GM23338 (cell line): ENCODE data around the gene XRCC5.
A peak's percentile ranks its signal among the peaks of the same experiment; 100 is the strongest.

Experiments
- EZH2phosphoT487 ChIP-seq: fragments of 200-600 bp; sonication (generic); IDR thresholded peaks from one replicate; pipeline ENCODE4 v1.8.1; 2018; ENCODE audit warnings: antibody characterized with exemption; ENCODE audit not compliant: unreplicated experiment
- POLR2AphosphoS5 ChIP-seq: IDR thresholded peaks from 2 replicates; pipeline ENCODE4 v1.6.1; 2016; ENCODE audit warnings: antibody characterized with exemption, low read depth
- TF ChIP-seq, protein P1 (sequence below), 2 experiments: fragments of 200-600 bp in 1 of 2; sonication (generic) in 1 of 2; conservative IDR thresholded peaks; 2 replicates each; pipeline versions ENCODE4 v1.5.1 to v1.6.1; 2016 to 2017; ENCODE audit warnings: antibody characterized with exemption in 2 of 2, low read depth in 2 of 2, mild to moderate bottlenecking in 2 of 2, moderate library complexity in 1 of 2

DNA sequence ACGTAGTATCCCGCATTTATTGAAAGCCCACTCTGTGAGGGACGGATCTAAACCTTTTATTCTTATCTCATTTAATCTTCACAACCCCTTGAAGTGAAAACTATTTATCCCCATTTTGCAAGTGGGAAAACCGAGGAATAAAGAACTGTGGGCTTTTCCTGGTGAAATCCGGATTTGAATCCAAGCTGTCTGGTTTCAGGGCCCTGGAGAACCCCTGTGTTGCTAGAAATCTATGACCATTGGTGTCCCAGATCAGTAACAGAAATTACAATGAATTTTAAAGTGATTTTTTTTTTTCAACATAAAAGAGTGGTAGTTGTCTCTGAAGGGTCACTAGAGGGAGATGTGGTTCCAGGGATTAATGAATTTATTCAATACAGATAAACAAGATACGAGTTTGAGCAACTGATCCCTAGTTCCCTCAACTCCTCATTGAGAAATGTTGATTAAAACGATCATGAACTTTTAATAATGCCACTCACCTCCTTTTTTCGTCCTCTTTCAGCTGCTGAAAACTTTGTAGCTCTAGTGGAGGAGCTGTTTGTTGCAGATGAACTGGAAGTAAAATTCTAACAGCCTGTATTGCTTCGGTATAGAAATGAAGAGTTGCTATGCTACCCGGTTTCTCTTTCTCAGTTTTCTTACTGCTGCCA is 940 bp downstream of the XRCC5 start:
- TF ChIP-seq POLR2AphosphoS5 (no peak), EZH2phosphoT487 (no peak)
- TF ChIP-seq, protein P1, sequence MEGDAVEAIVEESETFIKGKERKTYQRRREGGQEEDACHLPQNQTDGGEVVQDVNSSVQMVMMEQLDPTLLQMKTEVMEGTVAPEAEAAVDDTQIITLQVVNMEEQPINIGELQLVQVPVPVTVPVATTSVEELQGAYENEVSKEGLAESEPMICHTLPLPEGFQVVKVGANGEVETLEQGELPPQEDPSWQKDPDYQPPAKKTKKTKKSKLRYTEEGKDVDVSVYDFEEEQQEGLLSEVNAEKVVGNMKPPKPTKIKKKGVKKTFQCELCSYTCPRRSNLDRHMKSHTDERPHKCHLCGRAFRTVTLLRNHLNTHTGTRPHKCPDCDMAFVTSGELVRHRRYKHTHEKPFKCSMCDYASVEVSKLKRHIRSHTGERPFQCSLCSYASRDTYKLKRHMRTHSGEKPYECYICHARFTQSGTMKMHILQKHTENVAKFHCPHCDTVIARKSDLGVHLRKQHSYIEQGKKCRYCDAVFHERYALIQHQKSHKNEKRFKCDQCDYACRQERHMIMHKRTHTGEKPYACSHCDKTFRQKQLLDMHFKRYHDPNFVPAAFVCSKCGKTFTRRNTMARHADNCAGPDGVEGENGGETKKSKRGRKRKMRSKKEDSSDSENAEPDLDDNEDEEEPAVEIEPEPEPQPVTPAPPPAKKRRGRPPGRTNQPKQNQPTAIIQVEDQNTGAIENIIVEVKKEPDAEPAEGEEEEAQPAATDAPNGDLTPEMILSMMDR (conservative IDR thresholded peaks at IDR 0.05; ENCODE audit: low read depth in 2 of 2), result peak in 1 of 2 experiments; percentile 49; a peak in 3 of 4 replicates
